GM20000 (cell line): ENCODE data around the gene GSTA2.

Experiments used
- DNase-seq: peaks from one replicate; pipeline ENCODE4 v3.0.0; 2012; ENCODE audit warnings: low spot score
- CTCF ChIP-seq: IDR thresholded peaks from 2 replicates; pipeline ENCODE4 v1.5.1; 2012; ENCODE audit warnings: mild to moderate bottlenecking, control low read depth; ENCODE audit errors: extremely low read depth, missing control alignments

The GSTA2 gene

GRCh38 chr6:52741872-52742271, 21.4 kb downstream of the GSTA2 start:
- no peak for TF ChIP-seq CTCF
- DNase-seq: no peak

- no peak for TF ChIP-seq CTCF
- DNase-seq: no peak
Measured at GRCh38 chr6:52739627-52740026, 23.6 kb downstream of the GSTA2 start.

- no peak for TF ChIP-seq CTCF
Measured at GRCh38 chr6:52739134-52739533, 24.1 kb downstream of the GSTA2 start.

GRCh38 chr6:52736145-52736544, 27.1 kb downstream of the GSTA2 start:
- DNase-seq: no peak
- no peak for TF ChIP-seq CTCF

More at GRCh38 chr6:52739134-52739533, 24.1 kb downstream of the GSTA2 start:
- DNase-seq: no peak

- TF ChIP-seq CTCF: no peak
- no peak for DNase-seq
Measured at GRCh38 chr6:52735071-52735470, 28.2 kb downstream of the GSTA2 start.

- TF ChIP-seq CTCF: no peak
- DNase-seq: no peak
Measured at GRCh38 chr6:52734072-52734471, 29.2 kb downstream of the GSTA2 start.

GRCh38 chr6:52733172-52733571, 30.1 kb downstream of the GSTA2 start:
- no peak for TF ChIP-seq CTCF
- DNase-seq: no peak
